CD4-positive, alpha-beta T cell (primary cell): ENCODE data around the gene ATXN3L. TPM values are rescaled to one million over a fixed set of nuclear protein-coding genes. Genes with fewer than 3 reads are reported as not detected.

Experiments
- ATAC-seq: fragments of 200-7000 bp; cut with Tn5 transposase; one replicate; pipeline ENCODE4 v1.10.0; 2022; ENCODE audit warnings: mild to moderate bottlenecking; ENCODE audit not compliant: poor library complexity
- CTCF ChIA-PET: fragments of 350-600 bp; sonication (Branson Sonifier 250); formaldehyde crosslinking; loops from one replicate; lab custom pipeline; 2021; ENCODE audit warnings: antibody characterized with exemption, inconsistent platforms; lab: Charles Lee
- POLR2A ChIA-PET: fragments of 350-600 bp; sonication (Branson Sonifier 250); formaldehyde crosslinking; loops from one replicate; lab custom pipeline; 2021; ENCODE audit warnings: antibody characterized with exemption, inconsistent platforms; lab: Charles Lee
- DNase-seq, 14 experiments: peaks; one replicate each; pipeline ENCODE4 v3.0.0-alpha.2; 2013 to 2020; ENCODE audit warnings: mixed read lengths in 2 of 14
- H3K27ac ChIP-seq, 2 donors: one replicate each; pipeline versions ENCODE4 v1.5.1 to v1.7.0; 2013; ENCODE audit warnings: low read length in 2 of 2, low read depth in 1 of 2, mild to moderate bottlenecking in 1 of 2
- H3K27me3 ChIP-seq, 2 experiments: 1 replicate in 1 of 2; 2 replicates in 1 of 2; pipeline versions ENCODE4 v1.6.1 to v1.7.0; 2013; ENCODE audit warnings: low read length in 2 of 2, control low read depth in 1 of 2, mild to moderate bottlenecking in 1 of 2, moderate library complexity in 1 of 2; ENCODE audit not compliant: insufficient read depth in 2 of 2, control insufficient read depth in 1 of 2
- H3K36me3 ChIP-seq: one replicate; pipeline ENCODE4 v1.6.1; 2013; ENCODE audit warnings: low read length, control low read depth; ENCODE audit not compliant: insufficient read depth
- H3K4me1 ChIP-seq: one replicate; pipeline ENCODE4 v1.6.1; 2013; ENCODE audit warnings: low read length, control low read depth; ENCODE audit not compliant: insufficient read depth
- H3K4me3 ChIP-seq: one replicate; pipeline ENCODE4 v1.5.1; 2013; ENCODE audit warnings: mild to moderate bottlenecking, low read length, moderate library complexity
- H3K9me3 ChIP-seq, 2 experiments: 1 replicate in 1 of 2; 2 replicates in 1 of 2; pipeline versions ENCODE4 v1.6.1 to v1.7.0; 2013; ENCODE audit warnings: low read length in 2 of 2, mild to moderate bottlenecking in 2 of 2, control low read depth in 1 of 2, moderate library complexity in 1 of 2; ENCODE audit not compliant: control insufficient read depth in 1 of 2, insufficient read depth in 1 of 2
- H3K27ac Mint-ChIP-seq: one replicate; pipeline ENCODE4 v1.8.0; 2020; ENCODE audit warnings: mixed read lengths
- H3K27me3 Mint-ChIP-seq: one replicate; pipeline ENCODE4 v1.8.0; 2021; ENCODE audit warnings: mixed read lengths
- H3K36me3 Mint-ChIP-seq: one replicate; pipeline ENCODE4 v1.8.0; 2021; ENCODE audit warnings: low read depth, mixed read lengths
- H3K4me1 Mint-ChIP-seq: one replicate; pipeline ENCODE4 v1.8.0; 2021; ENCODE audit warnings: low read depth, mixed read lengths
- H3K4me3 Mint-ChIP-seq: one replicate; pipeline ENCODE4 v1.8.0; 2020; ENCODE audit warnings: mild to moderate bottlenecking, mixed read lengths
- H3K9me3 Mint-ChIP-seq: one replicate; pipeline ENCODE4 v1.8.0; 2020; ENCODE audit warnings: mixed read lengths
- CTCF ChIP-seq: fragments of 200-600 bp; IDR thresholded peaks from one replicate; pipeline ENCODE4 v1.8.0; 2022; ENCODE audit warnings: antibody characterized with exemption, mild to moderate bottlenecking
- intact Hi-C, 2 experiments: fragments of 100-400 bp; cut with DNase I in 1 of 2; cut with micrococcal nuclease in 1 of 2; formaldehyde crosslinking; loops; one replicate each; pipeline versions ENCODE4 v1.15.1 to v1.9.0; 2023 to 2025; cut with DNase I, micrococcal nuclease
- polyA plus RNA-seq, 2 donors: library from polyadenylated mRNA; unstranded; fragments of 120-200 nt; gene quantifications; one replicate each; pipeline ENCODE4 v1.2.1, GENCODE V29; 2013
- total RNA-seq, 174 experiments: library from RNA in 2 of 174; stranded (reverse) in 2 of 174; gene quantifications; one replicate each; pipeline ENCODE4 v1.2.3 and lab custom pipeline; 2021 to 2026

Gene ATXN3L
- total RNA-seq (not detected), total RNA-seq (lab: John Stamatoyannopoulos, UW) (0 to 0.06 (median 0) reads per million in 172 experiments)
- not detected for polyA plus RNA-seq (2013, experiment 1 of 2)
- not detected for polyA plus RNA-seq (2013, experiment 2 of 2)

DNA sequence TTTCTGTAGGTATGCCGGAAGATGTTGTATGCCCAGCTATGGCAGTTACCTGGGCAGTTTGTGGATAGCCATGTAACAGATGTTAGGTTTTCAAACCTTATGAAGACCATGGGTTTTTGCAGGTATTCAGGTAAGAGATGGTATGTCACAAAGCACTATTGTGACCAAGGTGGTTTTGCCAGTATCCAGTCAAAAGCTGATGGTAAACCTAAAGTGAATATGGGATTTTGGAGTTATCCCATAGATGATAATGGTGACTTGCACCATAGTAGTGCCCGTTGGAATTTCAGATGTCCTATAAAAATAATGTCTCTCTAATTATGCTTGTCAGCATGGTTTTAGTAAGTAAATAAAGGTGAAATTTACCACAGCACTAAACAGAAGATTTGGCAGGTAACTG, at the start of gene ATXN3L:
ATXN3L (minus strand) TSS at position 101 of the 400 bp plus-strand sequence. CDS start 119 bp downstream, outside the sequence.
- DNase-seq (no peak), ATAC-seq (no peak)
- no peaks in the 10 kb centered on the region for H3K27me3 Mint-ChIP-seq
- intact Hi-C loops, result no loop called here
- no peaks in the 10 kb centered on the region for H3K36me3 Mint-ChIP-seq
- H3K27me3 ChIP-seq, result no peaks in the 10 kb centered on the region
- no peaks in the 10 kb centered on the region for H3K9me3 ChIP-seq
- ChIA-PET CTCF (no interaction called here), POLR2A (no interaction called here)
- TF ChIP-seq CTCF, result no peak
- no peak within 1 kb of the TSS for H3K27ac ChIP-seq
- H3K4me1 ChIP-seq, result no peaks in the 10 kb centered on the region
- no peak within 1 kb of the TSS for H3K4me3 ChIP-seq
- no peaks in the 10 kb centered on the region for H3K36me3 ChIP-seq
- no peak within 1 kb of the TSS for H3K27ac Mint-ChIP-seq
- H3K4me3 Mint-ChIP-seq, result no peak within 1 kb of the TSS
- H3K9me3 Mint-ChIP-seq, result no peaks in the 10 kb centered on the region
- no peaks in the 10 kb centered on the region for H3K4me1 Mint-ChIP-seq

DNA sequence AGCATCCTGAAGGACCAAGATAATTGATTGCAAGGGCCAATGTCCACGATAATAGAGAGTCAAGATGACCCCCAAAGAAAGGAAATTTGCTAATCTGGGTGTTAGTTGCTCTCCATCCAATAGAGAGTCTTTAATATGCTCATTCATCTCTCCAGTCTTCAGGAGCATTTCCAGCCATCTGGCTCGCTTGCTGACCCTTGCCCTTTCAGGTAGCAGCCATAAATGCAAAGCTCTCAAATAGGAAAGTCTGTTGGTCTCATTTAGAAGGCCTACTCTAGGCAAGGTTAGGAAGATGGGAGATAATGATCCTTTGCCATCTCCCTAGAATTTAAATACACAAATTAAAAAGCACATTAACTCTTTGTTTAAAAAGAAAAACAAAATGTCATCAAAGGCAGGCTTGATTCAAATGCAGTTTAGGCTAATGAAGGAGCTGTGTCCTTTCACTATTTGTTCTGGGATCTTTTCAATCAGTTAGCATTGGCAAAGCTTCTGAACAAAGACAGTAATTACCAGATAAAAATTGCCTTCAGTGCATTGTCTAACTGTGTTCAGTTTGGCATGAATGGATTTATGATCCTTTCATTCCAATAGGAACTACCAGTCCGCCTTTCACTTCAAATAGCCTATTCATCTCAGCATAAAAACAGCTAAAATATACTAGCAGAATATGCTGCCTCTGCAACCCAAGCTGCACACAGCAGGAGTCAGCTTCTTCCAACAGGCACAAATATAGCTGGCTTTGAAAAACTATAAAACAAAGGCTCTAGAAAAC, 49.6 kb upstream of the ATXN3L start:
- TF ChIP-seq CTCF, result no peak
- DNase-seq (no peak), ATAC-seq (no peak)
- H3K4me1 Mint-ChIP-seq, result no peaks in the 10 kb centered on the region
- Histone ChIP-seq H3K9me3 (no peaks in the 10 kb centered on the region), H3K4me1 (no peaks in the 10 kb centered on the region), H3K4me3 (no peak overlapping the region), H3K27me3 (no peaks in the 10 kb centered on the region), H3K36me3 (no peaks in the 10 kb centered on the region), H3K27ac (no peak overlapping the region)
- POLR2A ChIA-PET, result no interaction called here
- H3K36me3 Mint-ChIP-seq, result no peaks in the 10 kb centered on the region
- intact Hi-C loops, result no loop called here
- no peak overlapping the region for H3K27ac Mint-ChIP-seq
- no peaks in the 10 kb centered on the region for H3K9me3 Mint-ChIP-seq
- CTCF ChIA-PET, result no interaction called here
- no peaks in the 10 kb centered on the region for H3K27me3 Mint-ChIP-seq
- H3K4me3 Mint-ChIP-seq, result no peak overlapping the region

- ChIA-PET CTCF (no interaction called here), POLR2A (no interaction called here)
- Mint-ChIP-seq H3K27ac (no peak overlapping the region), H3K27me3 (no peaks in the 10 kb centered on the region), H3K9me3 (no peaks in the 10 kb centered on the region), H3K4me1 (no peaks in the 10 kb centered on the region), H3K4me3 (no peak overlapping the region), H3K36me3 (no peaks in the 10 kb centered on the region)
- Histone ChIP-seq H3K27me3 (no peaks in the 10 kb centered on the region), H3K9me3 (no peaks in the 10 kb centered on the region), H3K4me3 (no peak overlapping the region), H3K4me1 (no peaks in the 10 kb centered on the region), H3K27ac (no peak overlapping the region), H3K36me3 (no peaks in the 10 kb centered on the region)
- intact Hi-C loops, result no loop called here
- ATAC-seq (no peak), DNase-seq (peak in 1 of 14 experiments; percentile 33)
- TF ChIP-seq CTCF, result no peak
These were observed 48.1 kb upstream of the ATXN3L start for GRCh38 chrX:13367950-13368349.
